Measurements from ENCODE around the gene GRB10.

DNA sequence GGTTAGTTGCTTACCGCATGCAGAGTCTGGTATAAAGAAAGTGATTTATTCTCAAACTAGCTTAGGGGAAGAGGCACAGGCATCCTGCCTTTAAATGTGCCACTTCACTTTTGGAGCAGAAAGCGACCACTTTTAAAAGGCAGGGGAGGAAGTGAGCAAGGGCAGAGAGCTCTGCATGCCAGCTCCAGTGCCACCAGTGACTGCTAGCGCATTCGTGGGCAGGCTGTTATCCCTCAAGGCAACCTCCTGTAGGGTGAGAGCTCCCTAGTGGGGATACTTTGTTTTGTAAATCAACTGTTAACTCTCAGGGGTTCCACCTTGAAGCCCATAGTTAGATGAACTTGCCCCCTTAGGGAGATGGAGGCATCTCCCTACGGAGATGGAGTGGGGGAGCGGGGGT is 29.4 kb upstream of the GRB10 start:
- TF ChIP-seq, protein P1, sequence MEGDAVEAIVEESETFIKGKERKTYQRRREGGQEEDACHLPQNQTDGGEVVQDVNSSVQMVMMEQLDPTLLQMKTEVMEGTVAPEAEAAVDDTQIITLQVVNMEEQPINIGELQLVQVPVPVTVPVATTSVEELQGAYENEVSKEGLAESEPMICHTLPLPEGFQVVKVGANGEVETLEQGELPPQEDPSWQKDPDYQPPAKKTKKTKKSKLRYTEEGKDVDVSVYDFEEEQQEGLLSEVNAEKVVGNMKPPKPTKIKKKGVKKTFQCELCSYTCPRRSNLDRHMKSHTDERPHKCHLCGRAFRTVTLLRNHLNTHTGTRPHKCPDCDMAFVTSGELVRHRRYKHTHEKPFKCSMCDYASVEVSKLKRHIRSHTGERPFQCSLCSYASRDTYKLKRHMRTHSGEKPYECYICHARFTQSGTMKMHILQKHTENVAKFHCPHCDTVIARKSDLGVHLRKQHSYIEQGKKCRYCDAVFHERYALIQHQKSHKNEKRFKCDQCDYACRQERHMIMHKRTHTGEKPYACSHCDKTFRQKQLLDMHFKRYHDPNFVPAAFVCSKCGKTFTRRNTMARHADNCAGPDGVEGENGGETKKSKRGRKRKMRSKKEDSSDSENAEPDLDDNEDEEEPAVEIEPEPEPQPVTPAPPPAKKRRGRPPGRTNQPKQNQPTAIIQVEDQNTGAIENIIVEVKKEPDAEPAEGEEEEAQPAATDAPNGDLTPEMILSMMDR (IDR thresholded peaks at IDR 0.05; ENCODE audit: borderline replicate concordance, extremely low read depth, low read length, poor library complexity, severe bottlenecking) = no peak
- no peak for TF ChIP-seq EZH2 (IDR thresholded peaks at IDR 0.05; ENCODE audit: borderline replicate concordance, low read depth, low read length, severe bottlenecking)
